SK-N-SH (cell line): ENCODE measurements around the gene EPX. TPM values are rescaled to one million over a fixed set of nuclear protein-coding genes. Genes with fewer than 3 reads are reported as not detected.

Source experiments
- CTCF ChIA-PET: fragments of 300-600, 350-600 bp; formaldehyde crosslinking; extraction: SDS; loops from one replicate; lab custom pipeline; 2021; lab: Yijun Ruan, JAX
- POLR2A ChIA-PET: fragments of 350-600 bp; sonication (Branson Sonifier 250); formaldehyde crosslinking; extraction: SDS; loops from one replicate; lab custom pipeline; 2020; ENCODE audit warnings: antibody characterized with exemption, inconsistent platforms; lab: Yijun Ruan, JAX
- DNase-seq: peaks from one replicate; pipeline ENCODE4 v3.0.0; 2012
- H2AFZ ChIP-seq: fragments of 200-600 bp; sonication (generic); 2 replicates; pipeline ENCODE4 v1.8.1; 2016; ENCODE audit warnings: antibody characterized with exemption, mild to moderate bottlenecking, low read depth
- H3F3A ChIP-seq: fragments of 200-600 bp; sonication (generic); replicated peaks from 2 replicates; pipeline ENCODE3; 2016; ENCODE audit warnings: antibody characterized with exemption, mild to moderate bottlenecking; ENCODE audit not compliant: insufficient read depth
- H3K27ac ChIP-seq, 2 experiments: fragments of 200-500 bp in 1 of 2; fragments of 200-600 bp in 1 of 2; sonication (Bioruptor generic) in 1 of 2; sonication (generic), shearing (Covaris generic) in 1 of 2; 2 replicates each; pipeline versions ENCODE4 v1.5.1 to v1.6.1; 2014 to 2016; ENCODE audit warnings: low read depth in 2 of 2, inconsistent platforms in 1 of 2, low read length in 1 of 2, mild to moderate bottlenecking in 1 of 2, mixed read lengths in 1 of 2
- H3K27me3 ChIP-seq: fragments of 200-600 bp; sonication (generic), shearing (Covaris generic); 2 replicates; pipeline ENCODE4 v1.6.1; 2016; ENCODE audit warnings: mixed run types; ENCODE audit not compliant: insufficient read depth
- H3K36me3 ChIP-seq, 2 experiments: fragments of 200-500 bp in 1 of 2; fragments of 200-600 bp in 1 of 2; sonication (Bioruptor generic) in 1 of 2; sonication (generic) in 1 of 2; replicated peaks in 1 of 2; 2 replicates each; pipeline versions ENCODE3 to v1.5.1; 2014 to 2016; ENCODE audit warnings: low read length in 1 of 2, mild to moderate bottlenecking in 1 of 2; ENCODE audit not compliant: insufficient read depth in 2 of 2, control insufficient read depth in 1 of 2
- H3K4me1 ChIP-seq, 2 experiments: fragments of 200-500 bp in 1 of 2; fragments of 200-600 bp in 1 of 2; sonication (Bioruptor generic) in 1 of 2; sonication (generic), shearing (Covaris generic) in 1 of 2; 2 replicates each; pipeline versions ENCODE4 v1.5.1 to v1.6.1; 2014 to 2016; ENCODE audit warnings: low read depth in 1 of 2, low read length in 1 of 2, mixed run types in 1 of 2; ENCODE audit not compliant: insufficient read depth in 2 of 2, control insufficient read depth in 1 of 2
- H3K4me2 ChIP-seq: fragments of 200-600 bp; sonication (generic), shearing (Covaris generic); 2 replicates; pipeline ENCODE4 v1.6.1; 2017; ENCODE audit warnings: mixed run types
- H3K4me3 ChIP-seq, 2 experiments: fragments of 200-500 bp in 1 of 2; fragments of 200-600 bp in 1 of 2; sonication (Bioruptor generic) in 1 of 2; sonication (generic), shearing (Covaris generic) in 1 of 2; 2 replicates each; pipeline versions ENCODE4 v1.5.1 to v1.8.1; 2014 to 2016; ENCODE audit warnings: low read depth in 2 of 2, inconsistent platforms in 1 of 2, low read length in 1 of 2, mild to moderate bottlenecking in 1 of 2, mixed read lengths in 1 of 2, moderate library complexity in 1 of 2
- H3K79me2 ChIP-seq: fragments of 200-600 bp; sonication (generic); 2 replicates; pipeline ENCODE4 v1.8.1; 2017; ENCODE audit warnings: mild to moderate bottlenecking; ENCODE audit not compliant: insufficient read depth
- H3K9ac ChIP-seq: fragments of 200-600 bp; sonication (generic); 2 replicates; pipeline ENCODE4 v1.6.1; 2017; ENCODE audit warnings: mixed run types
- H3K9me2 ChIP-seq: fragments of 200-600 bp; sonication (generic); 2 replicates; pipeline ENCODE4 v1.6.1; 2017; ENCODE audit warnings: mixed run types
- H3K9me3 ChIP-seq: fragments of 200-600 bp; sonication (generic); 2 replicates; pipeline ENCODE4 v1.6.1; 2017; ENCODE audit warnings: mixed run types, mild to moderate bottlenecking, moderate library complexity
- H4K20me1 ChIP-seq: fragments of 200-600 bp; sonication (generic); 2 replicates; pipeline ENCODE4 v1.6.1; 2017; ENCODE audit warnings: mild to moderate bottlenecking, mixed run types; ENCODE audit not compliant: insufficient read depth
- CHD2 ChIP-seq: fragments of 150-350 bp; IDR thresholded peaks from 2 replicates; pipeline ENCODE4 v1.6.1; 2018; ENCODE audit warnings: low read length; ENCODE audit not compliant: partially characterized antibody
- EP300 ChIP-seq, 2 experiments: IDR thresholded peaks; 2 replicates each; pipeline versions ENCODE4 v1.4.0 to v1.6.1; 2012; ENCODE audit warnings: borderline replicate concordance in 1 of 2, low read depth in 1 of 2, low read length in 1 of 2
- EZH2phosphoT487 ChIP-seq: fragments of 200-600 bp; sonication (generic); IDR thresholded peaks from 2 replicates; pipeline ENCODE4 v1.6.1; 2017; ENCODE audit warnings: low read depth, mixed run types, mild to moderate bottlenecking, antibody characterized with exemption, moderate library complexity, borderline replicate concordance
- FOXJ3 ChIP-seq: sonication (generic); formaldehyde crosslinking; IDR thresholded peaks from 2 replicates; pipeline ENCODE4 v1.5.1; 2020; ENCODE audit warnings: mild to moderate bottlenecking, missing genetic modification reagents
- GABPA ChIP-seq: IDR thresholded peaks from 2 replicates; pipeline ENCODE4 v1.4.0; 2012; ENCODE audit warnings: low read depth, mild to moderate bottlenecking
- GATA2 ChIP-seq: sonication (generic); formaldehyde crosslinking; IDR thresholded peaks from 2 replicates; pipeline ENCODE4 v1.5.0; 2020; ENCODE audit warnings: mild to moderate bottlenecking, missing genetic modification reagents
- JUND ChIP-seq: IDR thresholded peaks from 2 replicates; pipeline ENCODE4 v1.4.0; 2012
- MAX ChIP-seq: IDR thresholded peaks from 2 replicates; pipeline ENCODE4 v1.4.0; 2012; ENCODE audit warnings: low read depth
- NFIC ChIP-seq: IDR thresholded peaks from 2 replicates; pipeline ENCODE4 v1.4.0; 2012; ENCODE audit warnings: borderline replicate concordance
- RAD21 ChIP-seq: IDR thresholded peaks from 2 replicates; pipeline ENCODE4 v1.6.1; 2012; ENCODE audit warnings: mild to moderate bottlenecking, low read length
- RCOR1 ChIP-seq: fragments of 150-350 bp; IDR thresholded peaks from 2 replicates; pipeline ENCODE4 v1.6.1; 2017; ENCODE audit warnings: antibody characterized with exemption, low read length
- RXRA ChIP-seq: IDR thresholded peaks from 2 replicates; pipeline ENCODE4 v1.4.0; 2012; ENCODE audit warnings: low read depth, mild to moderate bottlenecking, borderline replicate concordance
- SIN3A ChIP-seq: IDR thresholded peaks from 2 replicates; pipeline ENCODE4 v1.6.1; 2012; ENCODE audit warnings: low read depth, mild to moderate bottlenecking, low read length, moderate library complexity, borderline replicate concordance
- SMC3 ChIP-seq: IDR thresholded peaks from 2 replicates; pipeline ENCODE4 v1.6.1; 2012; ENCODE audit warnings: low read depth, low read length, improper control_type of control experiment
- TAF1 ChIP-seq: IDR thresholded peaks from 2 replicates; pipeline ENCODE4 v1.6.1; 2012; ENCODE audit warnings: low read depth, mild to moderate bottlenecking, low read length, moderate library complexity, borderline replicate concordance
- TCF12 ChIP-seq: IDR thresholded peaks from 2 replicates; pipeline ENCODE4 v1.4.0; 2012
- USF1 ChIP-seq: IDR thresholded peaks from 2 replicates; pipeline ENCODE4 v1.4.0; 2012; ENCODE audit warnings: low read depth, borderline replicate concordance
- USF2 ChIP-seq: fragments of 150-350 bp; IDR thresholded peaks from 2 replicates; pipeline ENCODE4 v1.6.1; 2017; ENCODE audit warnings: antibody characterized with exemption, low read length, low read depth, borderline replicate concordance
- YY1 ChIP-seq: IDR thresholded peaks from 2 replicates; pipeline ENCODE4 v1.4.0; 2012; ENCODE audit warnings: low read depth, mild to moderate bottlenecking
- ZBTB33 ChIP-seq: IDR thresholded peaks from 2 replicates; pipeline ENCODE4 v1.4.0; 2012; ENCODE audit warnings: low read depth, borderline replicate concordance
- WGBS: methylation state at CpG from one replicate; pipeline ENCODE4 v1.1.6; 2017; ENCODE audit warnings: low lambda C conversion rate; 5-methylcytosine and 5-hydroxymethylcytosine counted together
- polyA plus RNA-seq, 3 experiments: library from polyadenylated mRNA; depleted of rRNA; stranded (reverse); fragments of >200 nt; gene quantifications; 2 replicates each; pipeline ENCODE4 v1.2.3, GENCODE V29; 2012

Gene EPX
- polyA plus RNA-seq, 1 of the 3 experiments (the other 2 are of a cell fraction), result 0.02 TPM

DNA sequence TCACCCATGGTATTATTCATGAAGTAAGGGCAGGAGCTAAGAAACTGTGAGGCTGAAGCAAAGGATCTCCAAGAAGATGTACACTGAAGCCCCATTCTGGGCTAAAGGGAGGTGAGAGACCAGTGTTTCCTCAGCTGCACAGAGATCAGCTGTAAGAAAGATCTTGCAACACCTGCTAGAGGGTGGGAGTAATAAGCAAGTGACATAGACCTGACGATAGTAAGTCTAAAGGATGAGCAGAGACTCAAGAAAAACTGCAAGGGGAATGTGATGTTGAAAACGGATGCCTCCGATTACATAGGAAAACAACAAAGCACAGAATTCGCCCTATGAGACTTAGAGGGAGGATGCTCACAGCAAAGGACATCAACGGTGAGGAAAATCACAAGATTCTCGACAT is 25.8 kb upstream of the EPX start, which contains the start of gene OR4D2:
TSS of gene OR4D2 (plus strand) at position 301 of the 400 bp plus-strand sequence. CDS start 2,674 bp downstream, outside the sequence.
- H3K4me3 ChIP-seq, result no peak within 1 kb of the TSS
- H3K4me1 ChIP-seq, result no peaks in the 10 kb centered on the region
- H3F3A ChIP-seq, result no peaks in the 10 kb centered on the region
- DNase-seq, result no peak
- WGBS, result 9% methylated on average over 6 of the region's 6 CpGs
- H3K4me2 ChIP-seq, result no peak within 1 kb of the TSS
- CTCF ChIA-PET, result interaction anchor here (1.1 to 1.4 kb wide), 3 partner anchors 33 to 282 kb away, joined by 3 to 5 read pairs (median 3); no protein-coding TSS in a partner anchor
- H3K27ac ChIP-seq, result no peak within 1 kb of the TSS
- H3K9me3 ChIP-seq, result no peaks in the 10 kb centered on the region
- no peaks in the 10 kb centered on the region for H3K79me2 ChIP-seq
- H3K27me3 ChIP-seq, result peaks cover 5% of the 10 kb centered on the region; the same call in 1 of the 2 replicates
- POLR2A ChIA-PET, result no interaction called here
- H3K9ac ChIP-seq, result no peak within 1 kb of the TSS
- H3K9me2 ChIP-seq, result no peaks in the 10 kb centered on the region
- TF ChIP-seq TAF1 (no peak), MAX (no peak), NFIC (no peak), EP300 (IDR thresholded peaks at IDR 0.05; ENCODE audit: borderline replicate concordance in 1 of 2, low read depth in 1 of 2, low read length in 1 of 2) (no peak), CHD2 (no peak), USF2 (no peak), RCOR1 (no peak), RAD21 (no peak)
- H3K36me3 ChIP-seq, result no peaks in the 10 kb centered on the region
- H4K20me1 ChIP-seq, result no peaks in the 10 kb centered on the region
- no peak within 1 kb of the TSS for H2AFZ ChIP-seq

DNA sequence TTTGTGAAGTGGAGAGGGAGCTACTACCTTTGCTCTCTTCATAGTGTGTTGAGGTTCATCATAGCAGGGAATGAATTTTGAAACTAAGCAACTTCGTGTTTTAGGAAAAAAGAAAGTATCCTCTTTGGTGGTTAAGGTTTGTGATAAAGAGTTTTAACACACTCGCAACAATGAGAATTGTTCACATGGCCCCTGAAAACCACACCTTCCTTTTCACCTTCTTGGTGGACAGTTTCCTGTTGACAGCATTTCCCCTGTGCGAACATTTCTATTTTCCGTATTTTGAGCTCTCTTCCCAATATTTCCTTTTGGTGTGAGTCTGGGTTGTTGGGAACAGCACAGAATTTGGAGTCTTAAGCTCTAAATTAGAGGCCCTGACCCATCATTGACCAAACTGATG is 21.9 kb upstream of the EPX start:
- Histone ChIP-seq H3K79me2 (no peaks in the 10 kb centered on the region), H3K4me3 (no peak overlapping the region), H3K27ac (no peak overlapping the region), H3K27me3 (peaks cover 5% of the 10 kb centered on the region; the same call in 1 of the 2 replicates), H3F3A (no peaks in the 10 kb centered on the region), H3K9me2 (no peaks in the 10 kb centered on the region), H3K4me2 (no peak overlapping the region), H3K9me3 (no peaks in the 10 kb centered on the region), H2AFZ (no peak overlapping the region), H4K20me1 (no peaks in the 10 kb centered on the region), H3K4me1 (peaks cover 0 to 2% of the 10 kb centered on the region in 2 experiments; a peak in 1 of 4 replicates), H3K36me3 (no peaks in the 10 kb centered on the region), H3K9ac (no peak overlapping the region)
- ChIA-PET POLR2A (interaction anchor here (0.6 kb wide), 1 partner anchor 299 kb away, joined by 3 read pairs; no protein-coding TSS in a partner anchor), CTCF (interaction anchor here (0.8 to 3.1 kb wide), 9 partner anchors 9 to 171 kb away, joined by 3 to 16 read pairs (median 5); partner anchors contain the start of gene MKS1)
- TF ChIP-seq NFIC (no peak), TCF12 (no peak), EZH2phosphoT487 (no peak), ZBTB33 (no peak), FOXJ3 (no peak), RXRA (no peak), RAD21 (no peak), SIN3A (no peak), JUND (no peak), RCOR1 (no peak), GATA2 (no peak), GABPA (no peak), USF2 (no peak), SMC3 (no peak), YY1 (no peak), TAF1 (no peak), USF1 (no peak)
- DNase-seq, result no peak
- WGBS, result 22% methylated on average over 4 of the region's 4 CpGs
